GM18868 (cell line): Measurements from ENCODE around the gene CX3CL1.

Source experiments
- ATAC-seq: cut with Tn5 transposase; IDR thresholded peaks from one replicate; pipeline ENCODE4 v1.9.1; 2021; ENCODE audit warnings: mild to moderate bottlenecking, moderate library complexity; ENCODE audit not compliant: unreplicated experiment

The CX3CL1 gene

DNA sequence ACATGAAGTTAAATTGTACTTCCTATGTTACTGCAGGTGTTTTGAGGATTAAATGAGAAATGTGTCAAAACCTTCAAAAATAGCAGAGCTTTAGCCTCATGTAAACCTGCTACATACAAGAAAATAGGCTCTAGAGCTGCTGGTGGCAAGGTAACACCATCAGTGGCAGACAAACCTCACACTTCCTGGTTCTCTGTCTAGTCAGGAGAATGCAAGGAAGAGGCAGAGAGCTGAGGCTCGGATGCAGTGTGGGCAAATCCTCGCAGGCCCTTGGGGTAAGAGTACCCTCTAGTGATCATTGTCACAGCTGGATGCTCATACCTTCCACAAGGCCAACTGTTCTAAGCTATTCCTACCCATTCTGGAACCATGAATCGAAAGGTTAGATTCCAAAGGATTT is 60.7 kb downstream of the CX3CL1 start:
- ATAC-seq = no peak

- no peak for ATAC-seq
These were observed 61.7 kb downstream of the CX3CL1 start for GRCh38 chr16:57434003-57434402.
